Measurements from ENCODE around the gene HDAC4.

- no peak for TF ChIP-seq CTCF (IDR thresholded peaks at IDR 0.05 in 2 of 3, conservative IDR thresholded peaks at IDR 0.05 in 1 of 3; ENCODE audit: borderline replicate concordance in 1 of 3, insufficient read depth in 1 of 3, low read depth in 2 of 3, low read length in 2 of 3)
- no peak for TF ChIP-seq EZH2 (IDR thresholded peaks at IDR 0.05)
- TF ChIP-seq YY1 (IDR thresholded peaks at IDR 0.05; ENCODE audit: extremely low read depth, insufficient replicate concordance, low read depth, low read length): no peak
- no peak for TF ChIP-seq POLR2AphosphoS5 (IDR thresholded peaks at IDR 0.05; ENCODE audit: low read depth, low read length)
- TF ChIP-seq ATF3 (IDR thresholded peaks at IDR 0.05): no peak
- TF ChIP-seq POLR2A (IDR thresholded peaks at IDR 0.05; ENCODE audit: borderline replicate concordance, extremely low read depth, insufficient read depth, insufficient read length): no peak
- TF ChIP-seq TCF7L2 (IDR thresholded peaks at IDR 0.05; ENCODE audit: borderline replicate concordance, extremely low read depth, insufficient read depth, insufficient read length): no peak
- no peak for TF ChIP-seq FOSL1 (IDR thresholded peaks at IDR 0.05; ENCODE audit: low read depth)
Measured at GRCh38 chr2:239103125-239104098, 297.4 kb downstream of the HDAC4 start.
